HPDE6-E6E7 (cell line): ENCODE measurements around the gene LRRC47.
A peak's percentile ranks its signal among the peaks of the same experiment; 100 is the strongest.

Experiments used
- DNase-seq: peaks from one replicate; pipeline ENCODE4 v3.0.0; 2011; ENCODE audit warnings: missing footprints; ENCODE audit errors: extremely low spot score

LRRC47 gene

GRCh38 chr1:3747522-3747848 lies 48.8 kb downstream of the LRRC47 start:
- no peak for DNase-seq

DNA sequence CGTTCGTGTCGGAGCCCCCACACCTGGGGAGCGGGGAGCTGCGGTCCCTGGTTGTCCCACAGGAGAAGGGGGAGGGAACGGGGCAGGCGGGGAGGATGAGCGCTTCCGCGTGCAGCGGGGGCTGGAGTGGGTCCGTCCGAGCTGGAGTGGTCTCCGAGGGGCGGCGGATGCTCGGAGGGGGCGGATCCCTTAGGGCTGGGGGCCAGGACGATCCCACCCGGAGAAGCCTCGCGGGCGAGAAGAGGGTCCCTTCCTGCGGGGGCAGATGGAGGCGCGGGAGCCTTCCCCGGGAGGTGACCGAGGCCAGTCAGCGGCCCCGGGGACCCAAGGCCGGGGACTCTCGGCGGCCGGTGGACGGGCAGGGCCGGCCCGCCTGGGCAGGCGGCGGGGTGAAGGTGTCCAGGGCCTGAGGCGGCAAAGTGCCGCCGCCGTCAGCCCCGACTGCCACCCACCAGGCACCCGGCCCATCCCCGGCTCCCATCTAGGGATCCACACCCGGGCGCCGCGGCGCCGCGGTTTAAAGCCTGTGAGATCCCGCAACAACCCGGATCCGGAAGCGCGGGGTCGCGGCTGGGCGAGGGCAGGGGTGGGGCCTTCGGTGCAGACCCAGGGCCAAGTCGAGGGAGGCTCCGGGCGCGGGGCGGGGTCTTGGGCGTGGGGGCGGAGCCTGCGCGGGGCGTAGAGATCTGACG lies 49.3 kb downstream of the LRRC47 start:
- DNase-seq, result peak; percentile 76

GRCh38 chr1:3746389-3746829 lies 49.9 kb downstream of the LRRC47 start:
- no peak for DNase-seq

DNA sequence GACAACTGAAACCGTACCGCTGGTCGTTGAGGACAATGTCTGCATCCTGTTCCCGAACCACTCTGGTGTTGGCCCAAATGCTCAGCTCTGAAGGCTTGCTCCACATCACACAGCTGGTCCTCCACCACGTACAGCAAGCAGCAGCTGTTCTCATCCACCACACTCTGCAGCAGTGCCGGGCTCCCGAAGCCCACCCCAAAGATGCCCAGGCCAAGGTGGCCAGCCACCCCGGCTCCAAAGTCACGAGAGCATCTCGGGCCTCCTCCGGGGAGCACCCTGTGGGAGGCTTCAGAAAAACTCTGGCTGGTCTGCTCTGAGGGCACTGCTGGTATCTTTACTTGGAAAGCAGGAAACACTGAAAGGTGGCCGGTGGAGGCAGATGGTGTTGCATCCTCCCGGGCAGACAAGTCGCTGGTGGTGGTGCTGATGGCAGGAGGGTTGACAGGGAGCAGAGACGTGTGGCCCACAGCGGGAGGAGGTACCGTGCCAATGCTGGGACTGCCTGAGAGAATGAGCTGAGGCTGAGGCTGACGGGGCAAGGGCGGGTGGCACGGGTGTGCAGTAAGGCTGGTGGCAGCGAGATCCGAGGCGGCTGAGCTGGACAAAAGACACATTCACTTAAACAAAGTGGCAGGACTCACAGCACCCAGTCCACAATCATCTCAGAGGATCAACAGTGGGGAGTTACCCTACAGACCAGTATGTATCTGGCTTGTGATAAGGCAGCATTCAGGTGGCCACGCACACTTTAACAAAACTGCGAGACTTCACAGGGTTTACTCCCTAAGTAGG lies 50.5 kb downstream of the LRRC47 start:
- no peak for DNase-seq

DNA sequence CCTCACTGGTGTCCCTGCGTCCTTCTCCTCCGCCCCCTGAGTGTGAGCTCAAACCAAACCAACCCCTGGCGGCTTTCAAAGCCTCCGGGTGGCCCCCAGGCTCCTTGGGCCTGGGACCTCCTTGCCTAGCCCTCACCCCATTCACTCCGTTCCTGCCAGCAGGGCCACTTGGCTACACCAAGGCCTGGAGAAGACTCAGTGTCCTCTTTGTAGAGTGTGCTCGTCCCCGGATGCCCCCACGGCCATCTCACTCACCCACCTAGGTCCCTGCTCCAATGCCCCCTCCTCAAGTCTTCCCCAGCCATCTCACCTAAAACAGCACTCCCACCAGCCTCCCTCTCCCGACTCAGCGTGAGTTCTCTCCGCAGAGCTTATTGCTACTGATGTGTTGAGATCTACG lies 51.2 kb downstream of the LRRC47 start:
- DNase-seq, result no peak

GRCh38 chr1:3744646-3745045 lies 51.7 kb downstream of the LRRC47 start:
- no peak for DNase-seq

- DNase-seq, result no peak
These were observed 52.5 kb downstream of the LRRC47 start for GRCh38 chr1:3743826-3744225.

GRCh38 chr1:3743421-3743820 lies 52.9 kb downstream of the LRRC47 start:
- no peak for DNase-seq

DNA sequence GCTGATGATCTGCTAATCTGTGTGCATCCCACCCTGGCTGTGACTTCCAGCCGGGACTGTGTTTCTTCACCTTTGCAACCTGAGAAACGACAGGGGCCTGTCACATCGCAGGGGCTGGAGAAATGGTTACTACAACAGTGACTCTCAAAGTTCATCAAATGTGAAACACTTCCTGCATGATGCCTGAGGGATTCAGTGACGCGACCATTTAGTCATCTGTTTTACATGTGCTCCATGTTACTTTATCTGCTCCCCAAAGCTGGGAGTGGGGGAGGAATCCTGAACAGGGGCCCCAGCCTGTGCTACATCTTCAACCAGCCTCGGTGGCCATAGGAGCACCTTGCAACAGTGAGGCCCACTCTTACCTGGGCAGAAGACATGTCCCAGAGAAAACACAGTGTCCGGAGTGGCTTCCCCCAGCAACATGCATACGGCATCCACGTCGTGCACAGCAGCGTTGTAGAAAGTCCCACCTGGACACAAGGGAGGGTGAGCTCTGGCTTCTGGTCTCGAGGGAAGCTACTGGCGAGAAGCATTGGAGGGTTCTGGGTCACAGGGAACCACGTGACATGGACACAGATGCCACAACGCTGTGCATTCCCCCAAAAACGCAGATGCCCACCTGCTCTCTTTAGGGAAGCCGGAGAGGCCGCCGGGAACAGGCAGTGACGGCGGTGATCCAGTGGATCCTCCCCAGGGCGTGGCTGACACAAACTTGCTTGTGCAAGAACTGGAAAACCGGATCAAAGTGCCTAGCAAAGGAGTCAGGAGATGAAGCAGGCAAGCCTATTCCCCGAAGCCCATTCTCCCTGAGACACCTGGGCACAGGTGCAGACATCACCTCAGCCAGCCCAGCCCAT lies 53.6 kb downstream of the LRRC47 start:
- no peak for DNase-seq

GRCh38 chr1:3741566-3742438 lies 54.5 kb downstream of the LRRC47 start:
- no peak for DNase-seq

DNA sequence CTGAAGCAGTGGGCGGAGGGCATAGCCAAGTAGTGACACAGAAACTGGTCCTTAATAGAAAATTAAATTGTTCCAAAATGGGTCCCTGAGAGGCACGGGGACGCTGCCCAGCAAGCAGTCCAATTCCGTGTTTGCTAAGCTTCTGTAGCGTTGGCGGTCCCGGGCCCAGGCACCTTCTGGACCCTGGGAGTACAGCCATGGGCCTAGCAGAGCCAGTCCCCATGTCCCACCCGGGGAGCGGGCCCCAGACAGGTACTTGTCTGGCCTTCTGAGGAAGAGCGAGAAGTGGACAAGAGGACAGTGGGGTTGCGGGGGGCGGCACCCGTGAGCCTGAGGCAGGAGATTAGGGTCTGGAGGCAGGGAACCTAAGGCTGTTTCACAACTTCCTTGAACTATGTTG lies 55.5 kb downstream of the LRRC47 start:
- DNase-seq, result no peak

DNA sequence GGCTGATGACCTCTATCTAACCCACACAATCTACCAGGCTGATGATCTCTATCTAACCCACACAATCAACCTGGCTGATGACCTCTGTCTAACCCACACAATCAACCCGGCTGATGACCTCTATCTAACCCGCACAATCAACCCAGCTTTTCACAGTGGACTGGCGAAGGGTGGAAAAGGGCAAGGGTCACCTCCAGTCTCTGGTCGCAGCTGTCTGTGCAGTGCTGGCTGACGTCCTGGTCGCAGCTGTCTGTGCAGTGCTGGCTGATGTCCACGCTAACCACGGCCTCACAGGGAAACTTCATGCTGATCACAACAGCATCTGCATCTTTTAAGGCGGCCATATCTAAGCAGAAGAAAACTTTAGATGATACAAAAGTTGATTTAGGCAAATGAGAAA lies 56.3 kb downstream of the LRRC47 start:
- DNase-seq, result no peak

DNA sequence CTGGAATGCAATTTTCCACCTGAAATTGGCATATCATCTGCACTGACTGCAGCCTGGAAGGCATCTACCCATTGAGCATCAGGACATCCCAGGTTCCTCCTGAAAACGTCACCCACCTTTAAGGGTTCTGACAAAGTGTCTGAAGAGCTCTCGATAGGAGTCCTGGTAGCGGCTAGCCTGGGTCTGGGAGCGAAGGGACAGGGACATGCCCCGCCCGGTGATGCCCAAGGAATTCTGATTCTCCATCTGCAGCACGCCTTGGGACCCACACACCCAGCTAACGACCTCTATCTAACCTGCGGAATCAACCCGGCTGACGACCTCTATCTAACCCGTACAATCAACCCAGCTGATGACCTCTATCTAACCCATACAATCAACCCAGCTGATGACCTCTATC lies 57.4 kb downstream of the LRRC47 start:
- no peak for DNase-seq

DNA sequence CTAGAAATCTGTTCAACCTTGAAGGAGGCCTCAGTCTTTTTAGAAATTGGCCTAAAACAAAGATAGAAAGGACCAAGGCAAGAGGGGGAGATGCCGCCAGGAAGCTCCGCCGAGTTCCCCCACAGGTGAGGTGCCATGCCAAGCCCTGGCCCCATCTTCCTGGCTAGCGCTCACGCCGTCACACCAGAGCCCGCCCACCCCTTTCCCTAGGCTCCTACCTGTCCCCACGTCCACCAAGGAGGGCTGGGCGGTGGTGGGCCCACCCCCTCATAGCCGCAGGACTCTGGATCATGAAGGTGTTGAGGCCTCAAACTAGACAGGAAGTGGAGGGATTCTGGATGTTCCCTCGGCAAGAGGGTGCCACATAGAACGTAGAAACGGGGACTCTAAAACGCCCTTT lies 59.6 kb downstream of the LRRC47 start:
- DNase-seq, result no peak

DNA sequence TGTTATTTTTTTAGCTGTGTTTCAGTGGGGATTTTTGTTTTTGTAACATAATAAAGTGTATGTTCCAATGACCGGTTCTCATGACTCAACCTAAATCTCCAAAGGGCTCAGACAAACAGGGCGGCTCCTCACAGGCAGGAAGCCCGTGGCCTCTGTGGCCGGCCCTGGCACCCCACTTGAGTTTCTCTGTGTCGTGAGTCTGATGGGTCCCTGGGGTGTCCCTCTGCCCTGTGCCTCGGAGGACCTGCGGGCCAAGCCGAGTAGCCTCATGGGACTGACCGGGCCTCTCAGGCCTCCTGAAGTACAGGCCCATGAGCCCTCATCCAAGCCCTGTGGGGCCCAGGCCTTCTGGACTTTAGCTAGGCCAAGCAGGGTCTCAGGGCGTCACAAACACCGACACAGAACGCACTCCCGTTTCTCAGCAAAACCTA lies 60.2 kb downstream of the LRRC47 start:
- no peak for DNase-seq

GRCh38 chr1:3735688-3736087 lies 60.6 kb downstream of the LRRC47 start:
- no peak for DNase-seq

DNA sequence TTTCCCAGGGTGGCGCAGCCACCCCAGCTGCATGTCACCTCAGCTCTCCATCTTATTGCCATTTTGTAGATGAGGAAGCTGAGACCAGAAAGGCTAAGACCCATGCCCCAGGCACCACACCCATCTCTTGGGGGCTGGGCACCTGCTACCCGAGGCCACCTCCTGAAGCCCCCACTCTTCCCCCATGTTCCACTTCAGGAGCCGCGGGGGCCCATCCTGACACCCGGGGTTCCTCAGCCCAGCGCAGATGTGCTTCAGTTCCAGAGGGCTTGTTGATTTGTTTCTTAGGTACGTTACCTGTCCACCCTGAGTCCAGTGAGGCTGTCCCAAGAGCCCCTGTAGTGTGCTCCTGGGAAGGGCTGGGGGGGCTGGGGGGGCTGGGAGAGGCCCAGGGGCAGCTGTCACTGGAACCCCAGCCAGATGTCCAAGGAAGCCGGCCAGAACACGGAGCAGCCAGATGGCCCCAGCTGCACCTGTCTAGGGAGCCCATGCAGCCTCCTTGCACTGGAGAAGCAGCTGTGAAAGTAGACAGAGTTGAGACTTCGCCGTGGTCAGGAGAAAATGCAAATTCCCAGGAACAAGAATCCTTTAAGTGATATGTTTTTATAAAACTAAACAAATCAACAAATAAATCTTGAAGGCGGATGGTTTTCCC lies 61.1 kb downstream of the LRRC47 start:
- no peak for DNase-seq

GRCh38 chr1:3734602-3735001 lies 61.7 kb downstream of the LRRC47 start:
- no peak for DNase-seq

DNA sequence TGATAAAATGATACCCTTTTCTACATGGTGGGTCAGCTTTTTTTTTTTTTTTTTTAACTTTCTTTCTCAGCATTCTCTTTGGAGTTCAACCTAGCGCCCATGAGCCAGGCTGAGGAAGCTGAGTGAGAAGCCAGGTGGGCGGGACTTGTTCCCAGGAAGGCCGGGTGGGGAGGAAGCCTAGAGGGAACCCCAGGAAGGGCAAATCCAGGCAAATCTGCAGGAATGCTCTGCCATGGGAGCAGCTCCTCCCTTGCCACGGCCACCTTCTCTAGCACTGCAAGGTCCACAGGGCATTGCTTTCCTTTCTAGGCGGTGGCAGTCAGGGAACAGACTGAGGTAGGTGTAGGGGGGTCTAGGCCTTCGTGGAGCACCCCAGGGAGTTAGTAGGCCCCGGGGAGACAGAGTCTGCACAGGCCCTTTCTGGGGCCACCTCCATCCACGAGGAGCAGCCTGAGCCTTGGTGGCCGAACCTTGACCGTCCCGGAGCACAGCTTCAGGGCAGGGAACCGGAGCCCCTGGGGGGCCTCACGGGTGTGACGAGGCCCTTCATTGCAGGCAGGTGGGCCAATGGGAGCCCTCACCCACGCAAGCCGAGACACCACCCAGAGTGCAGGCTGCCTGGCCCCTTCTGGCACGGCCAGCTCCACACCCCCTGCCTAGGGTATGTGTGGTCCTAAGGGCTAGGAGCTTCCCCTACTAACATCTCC lies 62.3 kb downstream of the LRRC47 start:
- no peak for DNase-seq
